WTC11 (cell line): ENCODE data around the gene CLCN7. TPM values are rescaled to one million over a fixed set of nuclear protein-coding genes. Genes with fewer than 3 reads are reported as not detected.

ENCODE experiments used
- ATAC-seq: fragments of 200-7000 bp; cut with Tn5 transposase; 2 replicates; pipeline ENCODE4 v1.10.0; 2021; ENCODE audit warnings: mild to moderate bottlenecking, moderate library complexity
- CTCF ChIA-PET: fragments of 300-600 bp; sonication (Branson Sonifier 250); formaldehyde crosslinking; loops from one replicate; lab custom pipeline; 2021; ENCODE audit warnings: antibody characterized with exemption; lab: Charles Lee
- POLR2A ChIA-PET: fragments of 350-600 bp; sonication (Branson Sonifier 250); formaldehyde crosslinking; loops from one replicate; lab custom pipeline; 2021; ENCODE audit warnings: antibody characterized with exemption; lab: Charles Lee
- DNase-seq: peaks from one replicate; pipeline ENCODE4 v3.0.0; 2021; ENCODE audit warnings: low spot score
- H3K27ac Mint-ChIP-seq: 2 replicates; pipeline ENCODE4 v1.8.0; 2021; ENCODE audit warnings: mixed read lengths
- H3K27me3 Mint-ChIP-seq: 2 replicates; pipeline ENCODE4 v1.8.0; 2021; ENCODE audit warnings: low read depth, mild to moderate bottlenecking, moderate library complexity, mixed read lengths
- H3K36me3 Mint-ChIP-seq: 2 replicates; pipeline ENCODE4 v1.8.0; 2021; ENCODE audit warnings: mixed read lengths
- H3K4me1 Mint-ChIP-seq: 2 replicates; pipeline ENCODE4 v1.8.0; 2022; ENCODE audit warnings: mixed read lengths
- H3K4me3 Mint-ChIP-seq: 2 replicates; pipeline ENCODE4 v1.8.0; 2021; ENCODE audit warnings: mild to moderate bottlenecking, moderate library complexity, mixed read lengths
- H3K9me3 Mint-ChIP-seq: 2 replicates; pipeline ENCODE4 v1.8.0; 2021; ENCODE audit warnings: mixed read lengths
- ATF6 ChIP-seq: sonication (generic); formaldehyde crosslinking; IDR thresholded peaks from 2 replicates; pipeline ENCODE4 v1.8.1; 2023; ENCODE audit warnings: mild to moderate bottlenecking, missing genetic modification reagents
- CTCF ChIP-seq: fragments of 200-600 bp; IDR thresholded peaks from 2 replicates; pipeline ENCODE4 v1.8.0; 2022; ENCODE audit warnings: antibody characterized with exemption
- E2F1 ChIP-seq: sonication (generic); formaldehyde crosslinking; IDR thresholded peaks from 2 replicates; pipeline ENCODE4 v1.8.0; 2022; ENCODE audit warnings: mild to moderate bottlenecking, missing genetic modification reagents
- ESRRA ChIP-seq: sonication (generic); formaldehyde crosslinking; IDR thresholded peaks from 2 replicates; pipeline ENCODE4 v1.8.1; 2022; ENCODE audit warnings: mild to moderate bottlenecking, missing genetic modification reagents, borderline replicate concordance
- FOXJ3 ChIP-seq: sonication (generic); formaldehyde crosslinking; IDR thresholded peaks from 2 replicates; pipeline ENCODE4 v1.9.0; 2021; ENCODE audit warnings: missing genetic modification reagents, mild to moderate bottlenecking, borderline replicate concordance
- FOXP4 ChIP-seq: sonication (generic); formaldehyde crosslinking; IDR thresholded peaks from 2 replicates; pipeline ENCODE4 v1.8.0; 2022; ENCODE audit warnings: mild to moderate bottlenecking, missing genetic modification reagents
- GRHL2 ChIP-seq: fragments of 250-450 bp; sonication (Bioruptor Pico); IDR thresholded peaks from 2 replicates; pipeline ENCODE4 v1.8.0; 2022; ENCODE audit warnings: mild to moderate bottlenecking, moderate library complexity; ENCODE audit not compliant: insufficient replicate concordance, severe bottlenecking
- MAX ChIP-seq: sonication (generic); formaldehyde crosslinking; IDR thresholded peaks from 2 replicates; pipeline ENCODE4 v1.8.0; 2022; ENCODE audit warnings: mild to moderate bottlenecking, missing genetic modification reagents
- NR1H2 ChIP-seq: sonication (generic); formaldehyde crosslinking; IDR thresholded peaks from 2 replicates; pipeline ENCODE4 v1.9.0; 2021; ENCODE audit warnings: mild to moderate bottlenecking, moderate library complexity, missing genetic modification reagents
- NR2C2 ChIP-seq: sonication (generic); formaldehyde crosslinking; IDR thresholded peaks from 2 replicates; pipeline ENCODE4 v1.8.0; 2022; ENCODE audit warnings: mild to moderate bottlenecking, missing genetic modification reagents
- NR3C1 ChIP-seq: sonication (generic); formaldehyde crosslinking; conservative IDR thresholded peaks from 2 replicates; pipeline ENCODE4 v1.8.1; 2023; ENCODE audit warnings: low read depth, mild to moderate bottlenecking, missing genetic modification reagents
- RORB ChIP-seq: fragments of 250-450 bp; sonication (Bioruptor Pico); IDR thresholded peaks from 2 replicates; pipeline ENCODE4 v1.9.0; 2021; ENCODE audit warnings: mild to moderate bottlenecking
- SP1 ChIP-seq: sonication (generic); formaldehyde crosslinking; conservative IDR thresholded peaks from 2 replicates; pipeline ENCODE4 v1.8.1; 2022; ENCODE audit warnings: missing genetic modification reagents
- TEAD1 ChIP-seq: sonication (generic); formaldehyde crosslinking; IDR thresholded peaks from 2 replicates; pipeline ENCODE4 v1.8.0; 2022; ENCODE audit warnings: mild to moderate bottlenecking, missing genetic modification reagents
- USF2 ChIP-seq: sonication (generic); formaldehyde crosslinking; IDR thresholded peaks from 2 replicates; pipeline ENCODE4 v1.8.1; 2023; ENCODE audit warnings: mild to moderate bottlenecking, missing genetic modification reagents, moderate library complexity
- ZNF138 ChIP-seq: sonication (generic); formaldehyde crosslinking; conservative IDR thresholded peaks from 2 replicates; pipeline ENCODE4 v1.8.1; 2022; ENCODE audit warnings: mild to moderate bottlenecking, moderate library complexity, missing genetic modification reagents
- ZNF396 ChIP-seq: fragments of 250-450 bp; sonication (Bioruptor Pico); IDR thresholded peaks from 2 replicates; pipeline ENCODE4 v1.8.0; 2021; ENCODE audit warnings: mild to moderate bottlenecking, moderate library complexity, borderline replicate concordance
- ZNF425 ChIP-seq: fragments of 250-450 bp; sonication (Bioruptor Pico); conservative IDR thresholded peaks from 2 replicates; pipeline ENCODE4 v1.9.0; 2021; ENCODE audit warnings: mild to moderate bottlenecking
- total RNA-seq: library from RNA; stranded (reverse); gene quantifications from 3 replicates; pipeline ENCODE4 v1.2.3, GENCODE V29; 2021

The CLCN7 gene
- total RNA-seq, 1 experiment from 2014 or later: 94.1 TPM

GRCh38 chr16:1428511-1428910 lies 46.3 kb downstream of the CLCN7 start:
- Mint-ChIP-seq H3K36me3 (no peaks in the 10 kb centered on the region), H3K4me1 (no peaks in the 10 kb centered on the region), H3K27me3 (no peaks in the 10 kb centered on the region), H3K4me3 (no peak overlapping the region), H3K27ac (no peak overlapping the region), H3K9me3 (no peaks in the 10 kb centered on the region)
- no peak for TF ChIP-seq SP1 (CRISPR knock-in tag)
- TF ChIP-seq NR3C1 (CRISPR knock-in tag): no peak
- TF ChIP-seq ZNF396 (CRISPR knock-in tag): no peak
- TF ChIP-seq ZNF138 (CRISPR knock-in tag): no peak
- no peak for TF ChIP-seq ZNF425 (CRISPR knock-in tag)
- TF ChIP-seq MAX (CRISPR knock-in tag): 0 out of 2 replicates have a peak, but pooled peaks have one; percentile 31
- TF ChIP-seq E2F1 (CRISPR knock-in tag): no peak
- DNase-seq (peak; percentile 77), ATAC-seq (peak; percentile 81)
- POLR2A ChIA-PET: interaction anchor here (1.3 kb wide), 1 partner anchor 8 kb away, joined by 3 read pairs; the partner anchor contains the start of gene UQCC4
- CTCF ChIA-PET: interaction anchor here (0.6 to 2.0 kb wide), 7 partner anchors 8 to 296 kb away, joined by 3 to 14 read pairs (median 4); partner anchors contain the start of genes CCDC154, TELO2 and UQCC4

GRCh38 chr16:1427473-1428461 lies 47.1 kb downstream of the CLCN7 start:
- H3K27ac Mint-ChIP-seq: no peak overlapping the region
- POLR2A ChIA-PET: interaction anchor here (1.3 kb wide), 1 partner anchor 7 kb away, joined by 3 read pairs; the partner anchor contains the start of gene UQCC4
- no peak overlapping the region for H3K4me3 Mint-ChIP-seq
- H3K27me3 Mint-ChIP-seq: no peaks in the 10 kb centered on the region
- CTCF ChIA-PET: interaction anchor here (1.0 to 2.0 kb wide), 5 partner anchors 10 to 296 kb away, joined by 3 to 14 read pairs (median 4); partner anchors contain the start of gene CCDC154
- H3K36me3 Mint-ChIP-seq: no peaks in the 10 kb centered on the region
- ATAC-seq (no peak), DNase-seq (no peak)
- H3K9me3 Mint-ChIP-seq: no peaks in the 10 kb centered on the region
- no peaks in the 10 kb centered on the region for H3K4me1 Mint-ChIP-seq
- TF ChIP-seq NR2C2 (CRISPR knock-in tag): no peak
- TF ChIP-seq FOXJ3: no peak
- no peak for TF ChIP-seq GRHL2 (CRISPR knock-in tag)
- no peak for TF ChIP-seq NR1H2 (CRISPR knock-in tag)
- no peak for TF ChIP-seq FOXP4 (CRISPR knock-in tag)
- no peak for TF ChIP-seq ESRRA (CRISPR knock-in tag)
- TF ChIP-seq ZNF138 (CRISPR knock-in tag): no peak
- TF ChIP-seq ATF6 (CRISPR knock-in tag): no peak
- no peak for TF ChIP-seq USF2 (CRISPR knock-in tag)
- TF ChIP-seq E2F1 (CRISPR knock-in tag): no peak
- no peak for TF ChIP-seq MAX (CRISPR knock-in tag)
- no peak for TF ChIP-seq TEAD1 (CRISPR knock-in tag)
- TF ChIP-seq CTCF: no peak
- no peak for TF ChIP-seq RORB (CRISPR knock-in tag)
